GM12891 (cell line): ENCODE measurements around the gene LAG3.

Experiments used
- PAX5 ChIP-seq: IDR thresholded peaks from 2 replicates; pipeline ENCODE4 v1.6.1; 2011; ENCODE audit warnings: low read length, moderate library complexity, mild to moderate bottlenecking; ENCODE audit not compliant: insufficient read depth, severe bottlenecking
- POLR2A ChIP-seq: IDR thresholded peaks from 2 replicates; pipeline ENCODE4 v1.6.1; 2011; ENCODE audit warnings: low read depth, low read length, control low read depth
- POLR2AphosphoS5 ChIP-seq: IDR thresholded peaks from 2 replicates; pipeline ENCODE4 v1.6.1; 2011; ENCODE audit warnings: low read depth, low read length, control low read depth
- POU2F2 ChIP-seq: IDR thresholded peaks from 2 replicates; pipeline ENCODE4 v1.6.1; 2011; ENCODE audit warnings: low read depth, mild to moderate bottlenecking, control low read depth, low read length, moderate library complexity
- SPI1 ChIP-seq: IDR thresholded peaks from 2 replicates; pipeline ENCODE4 v1.6.1; 2011; ENCODE audit warnings: low read depth, low read length, control low read depth
- TAF1 ChIP-seq: IDR thresholded peaks from 2 replicates; pipeline ENCODE4 v1.6.1; 2011; ENCODE audit warnings: low read depth, low read length, control low read depth

DNA sequence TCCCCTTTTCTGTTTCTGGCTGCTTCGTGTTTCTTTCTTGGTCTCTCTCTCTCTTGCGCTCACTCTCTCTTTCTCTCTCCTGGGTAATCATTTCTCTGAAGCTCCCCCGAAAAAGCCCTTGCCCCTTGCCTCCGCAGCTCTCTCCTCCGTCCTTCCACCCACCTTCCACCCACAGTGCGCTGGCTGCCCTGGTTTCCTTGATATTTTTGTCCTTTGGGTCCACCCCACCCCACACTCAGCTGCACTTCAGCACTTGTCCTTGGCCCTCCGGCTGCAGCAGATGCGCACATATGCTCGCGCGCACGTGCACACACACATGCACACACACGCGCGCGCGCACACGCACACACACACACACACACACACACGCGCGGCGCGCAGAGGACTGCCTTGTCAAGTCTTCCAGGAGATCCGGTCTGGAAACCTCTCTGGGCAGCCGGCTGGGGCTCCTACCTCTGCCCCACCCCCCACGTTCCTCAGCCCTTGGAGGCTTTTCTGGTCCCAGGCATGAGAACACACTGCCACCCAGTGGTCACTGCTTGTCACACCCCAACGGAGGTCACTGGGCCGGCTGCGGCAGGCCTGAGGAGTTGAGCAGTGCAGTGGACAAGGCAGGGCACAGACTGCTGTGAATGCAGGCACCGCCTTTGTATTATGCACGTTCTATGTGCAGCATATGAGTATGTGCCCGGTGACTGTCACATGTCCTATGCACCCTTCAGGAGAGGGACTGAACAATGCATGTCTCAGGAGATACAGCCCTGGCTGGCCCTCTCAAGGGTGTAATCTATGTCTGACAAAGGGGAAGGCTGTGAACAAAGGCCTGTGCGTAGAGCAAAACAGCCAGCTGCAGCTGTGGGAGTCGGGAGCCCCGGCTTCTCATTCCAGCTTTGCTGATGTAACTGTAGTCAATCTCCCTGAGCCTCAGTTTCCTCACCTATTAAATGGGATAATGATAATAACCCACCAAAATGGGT, 6.5 kb downstream of the LAG3 start:
- no peak for TF ChIP-seq PAX5
- TF ChIP-seq POLR2A: no peak
- TF ChIP-seq TAF1: no peak
- TF ChIP-seq SPI1: no peak
- TF ChIP-seq POU2F2: no peak
- no peak for TF ChIP-seq POLR2AphosphoS5
